ENCODE measurements around the gene SFPQ.
"Not testable (repeated sequence)": the region's sequence is repeated elsewhere in the genome, so short reads cannot be mapped to it uniquely, and the experiment has no call there.

SFPQ gene

DNA sequence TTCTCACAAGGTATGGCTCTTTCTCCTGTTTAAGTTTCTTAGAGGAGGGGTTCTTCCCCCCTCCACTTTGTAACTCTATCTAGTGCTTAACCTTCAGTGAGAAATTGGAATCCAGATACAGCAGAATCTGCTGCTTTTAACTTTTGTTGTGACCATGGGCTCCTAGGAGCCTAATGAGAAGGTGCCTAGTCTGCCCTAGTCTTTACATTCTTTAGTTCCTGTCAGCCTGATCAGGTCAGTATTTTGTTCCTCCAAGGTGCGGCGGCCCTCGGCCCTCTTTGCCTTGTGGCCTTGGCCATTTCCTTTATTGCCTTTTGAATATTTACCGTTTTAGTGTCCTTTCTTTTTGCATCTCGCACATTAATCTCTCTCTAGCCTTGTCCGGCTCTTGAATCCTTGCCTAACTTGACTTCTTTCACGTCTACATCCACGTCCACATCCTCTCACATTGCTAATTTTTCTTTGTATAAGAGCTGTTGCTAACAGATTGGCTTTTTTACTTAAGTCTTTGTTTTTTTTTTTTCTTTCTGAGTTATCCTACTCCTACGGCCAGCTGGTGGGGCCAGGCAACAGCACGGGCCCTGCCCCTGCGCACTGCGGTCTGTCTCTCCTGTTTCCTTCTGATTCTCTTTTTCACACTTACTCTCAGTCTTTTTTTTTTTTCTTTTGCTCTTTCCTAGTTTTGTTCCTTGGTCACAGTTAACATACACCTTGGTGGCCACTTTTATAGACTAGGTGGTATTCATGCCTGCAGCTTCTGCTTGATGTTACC, 49.0 kb downstream of the SFPQ start:
- no peak for DNase-seq (ENCODE audit: low read depth)

DNA sequence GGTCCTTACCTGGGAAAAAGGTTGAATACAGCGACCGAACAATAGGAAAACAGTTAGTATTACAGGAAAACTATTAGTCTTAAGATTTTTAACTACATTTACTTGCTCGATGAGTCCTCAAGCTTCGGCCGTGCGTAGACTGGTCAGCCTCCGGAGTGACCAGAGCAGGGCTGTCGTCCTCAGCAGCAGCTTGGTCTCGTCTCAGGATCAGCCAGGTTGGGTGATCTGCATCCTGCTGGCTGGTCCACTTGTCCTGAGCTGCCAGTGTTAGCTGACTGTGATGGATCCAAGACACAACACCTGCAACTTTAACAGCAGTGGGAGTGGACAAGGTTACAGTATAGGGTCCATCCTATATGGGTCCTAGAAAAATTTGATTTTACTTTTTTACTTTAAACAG, 50.2 kb downstream of the SFPQ start:
- DNase-seq (ENCODE audit: low read depth): not testable (repeated sequence)

DNA sequence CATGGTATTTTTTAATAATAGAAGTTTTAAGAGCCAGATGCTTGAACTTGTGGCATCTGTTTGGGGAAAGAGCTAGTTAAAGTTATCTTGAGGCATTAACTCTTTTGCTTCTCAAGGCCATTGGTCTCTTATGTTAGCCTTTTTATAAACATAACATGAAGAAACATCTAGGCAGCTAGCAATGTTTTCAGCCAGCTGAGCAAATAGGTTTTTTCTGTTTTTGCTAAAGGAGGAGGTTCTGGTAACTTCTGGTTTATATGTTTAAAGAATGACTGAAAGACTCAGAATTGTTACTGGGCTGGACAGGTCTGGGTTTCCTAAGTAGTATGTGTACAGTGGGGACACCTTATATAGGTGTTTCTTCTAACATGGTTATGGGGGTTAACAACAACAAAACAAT, 50.7 kb downstream of the SFPQ start:
- not testable (repeated sequence) for DNase-seq (ENCODE audit: low read depth)

- DNase-seq (ENCODE audit: low read depth): not testable (repeated sequence)
These were observed 55.4 kb downstream of the SFPQ start for GRCh38 chr1:35137590-35137989.

DNA sequence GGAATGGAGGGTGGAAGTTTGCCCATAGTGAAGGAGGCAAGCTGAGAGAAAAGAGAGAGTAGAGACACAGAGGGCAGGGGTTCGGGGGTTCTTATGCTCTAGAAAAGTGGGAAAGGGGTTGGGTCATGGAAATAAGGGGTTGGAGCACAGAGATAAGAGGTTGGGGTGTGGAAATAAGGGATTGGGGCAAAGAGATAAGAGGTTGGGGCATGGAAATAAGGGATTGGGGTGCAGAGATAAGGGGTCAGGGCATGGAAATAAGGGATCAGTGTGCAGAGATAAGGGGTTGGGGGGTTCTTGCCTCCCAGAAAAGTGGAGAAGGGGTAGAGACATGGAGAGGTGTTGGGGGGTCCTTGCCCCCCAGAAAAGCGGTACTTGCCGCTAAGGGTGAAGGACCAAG, 56.2 kb downstream of the SFPQ start:
- no peak for DNase-seq (ENCODE audit: low read depth)
